Measurements from ENCODE around the gene LEKR1. TPM values are rescaled to one million over a fixed set of nuclear protein-coding genes. Genes with fewer than 3 reads are reported as not detected.

LEKR1 gene
- total and polyA plus RNA-seq, 2 of the 13 experiments (the other 11 are each of a cell fraction or from before 2014, with no cell fraction given) = 0.49 to 1.5 TPM

GRCh38 chr3:157094301-157094700 lies 268.1 kb downstream of the LEKR1 start:
- Histone ChIP-seq H4K20me1 (ENCODE audit: insufficient read depth, low read length) (no peaks in the 10 kb centered on the region), H3K4me3 (replicated peaks in 1 of 3; ENCODE audit: insufficient read depth in 1 of 3, low read depth in 2 of 3, low read length in 3 of 3) (no peak overlapping the region; a peak in 1 of 6 replicates), H3K27ac (ENCODE audit: extremely low read length, insufficient read depth, low read length) (peak overlapping the region; percentile 35), H3K4me2 (ENCODE audit: low read depth, low read length) (peak overlapping the region; percentile 49), H3K36me3 (replicated peaks in 1 of 2; ENCODE audit: control insufficient read depth in 1 of 2, insufficient read depth in 2 of 2, low read length in 2 of 2) (no peaks in the 10 kb centered on the region), H2AFZ (ENCODE audit: low read length) (no peak overlapping the region), H3K4me1 (ENCODE audit: insufficient read depth, low read length) (peaks cover 57% of the 10 kb centered on the region), H3K9me3 (ENCODE audit: low read length) (no peaks in the 10 kb centered on the region), H3K9ac (ENCODE audit: insufficient read depth, low read depth, low read length) (no peak overlapping the region), H3K79me2 (ENCODE audit: insufficient read depth, low read length) (no peaks in the 10 kb centered on the region), H3K27me3 (ENCODE audit: control insufficient read depth in 1 of 2, insufficient read depth in 2 of 2, low read length in 2 of 2) (no peaks in the 10 kb centered on the region)
- intact Hi-C loops (cut with micrococcal nuclease; ENCODE audit: unreplicated experiment) (no loop called here), in situ Hi-C loops (cut with HindIII; ENCODE audit: extremely low pct_ligation_motif_present, low pct_unique_long_range_greater_than_20kb) (loop anchor here (5.0 kb wide), 1 partner anchor 33 kb away; no protein-coding TSS in a partner anchor)
- no peak for ATAC-seq
- TF ChIP-seq ZNF788 (CRISPR knock-in tag; IDR thresholded peaks at IDR 0.05; ENCODE audit: borderline replicate concordance) = 0 out of 2 replicates have a peak, but pooled peaks have one; percentile 13
- TF ChIP-seq ZNF10 (CRISPR knock-in tag; IDR thresholded peaks at IDR 0.05; ENCODE audit: borderline replicate concordance, low read depth) = no peak
- TF ChIP-seq ZNF17 (CRISPR knock-in tag; IDR thresholded peaks at IDR 0.05) = no peak
- TF ChIP-seq ZNF615 (CRISPR knock-in tag; IDR thresholded peaks at IDR 0.05; ENCODE audit: borderline replicate concordance) = no peak
- ChIA-PET CTCF (ENCODE audit: low intra/inter-chr PET ratio, low total read pairs) (no interaction called here), POLR2A (interaction anchor here (0.8 to 2.4 kb wide), 11 partner anchors 9 to 80 kb away, joined by 3 to 21 read pairs (median 5); partner anchors contain the start of gene CCNL1)
- 93% methylated on average over 2 of the region's 2 CpGs for WGBS (ENCODE audit: low lambda C conversion rate)
- no peak for DNase-seq (ENCODE audit: low spot score)
- no TSS peak for BruUV-seq (replicated peaks)
- FAIRE-seq = no peak

GRCh38 chr3:157094751-157095480 lies 268.8 kb downstream of the LEKR1 start:
- no peaks in the 10 kb centered on the region for H3K79me2 ChIP-seq (ENCODE audit: insufficient read depth, low read length)
- no peak overlapping the region; a peak in 1 of 6 replicates for H3K4me3 ChIP-seq (replicated peaks in 1 of 3; ENCODE audit: insufficient read depth in 1 of 3, low read depth in 2 of 3, low read length in 3 of 3)
- peak overlapping the region; percentile 35 for H3K27ac ChIP-seq (ENCODE audit: extremely low read length, insufficient read depth, low read length)
- ChIA-PET POLR2A (interaction anchor here (0.6 to 2.4 kb wide), 13 partner anchors 8 to 79 kb away, joined by 3 to 21 read pairs (median 5); partner anchors contain the start of gene CCNL1), CTCF (ENCODE audit: low intra/inter-chr PET ratio, low total read pairs) (no interaction called here)
- no peaks in the 10 kb centered on the region for H3K36me3 ChIP-seq (replicated peaks in 1 of 2; ENCODE audit: control insufficient read depth in 1 of 2, insufficient read depth in 2 of 2, low read length in 2 of 2)
- FAIRE-seq (peak; percentile 98), ATAC-seq (peak; percentile 97), DNase-seq (ENCODE audit: low spot score) (peak; percentile 81)
- H3K4me1 ChIP-seq (ENCODE audit: insufficient read depth, low read length) = peaks cover 51% of the 10 kb centered on the region
- no peak overlapping the region for H3K9ac ChIP-seq (ENCODE audit: insufficient read depth, low read depth, low read length)
- H3K4me2 ChIP-seq (ENCODE audit: low read depth, low read length) = peak overlapping the region; percentile 49
- intact Hi-C loops (cut with micrococcal nuclease; ENCODE audit: unreplicated experiment) (no loop called here), in situ Hi-C loops (cut with HindIII; ENCODE audit: extremely low pct_ligation_motif_present, low pct_unique_long_range_greater_than_20kb) (loop anchor here (5.0 kb wide), 1 partner anchor 32 kb away; no protein-coding TSS in a partner anchor)
- H3K27me3 ChIP-seq (ENCODE audit: control insufficient read depth in 1 of 2, insufficient read depth in 2 of 2, low read length in 2 of 2) = no peaks in the 10 kb centered on the region
- 9% methylated on average over 4 of the region's 5 CpGs for WGBS (ENCODE audit: low lambda C conversion rate)
- no peak overlapping the region for H2AFZ ChIP-seq (ENCODE audit: low read length)
- H4K20me1 ChIP-seq (ENCODE audit: insufficient read depth, low read length) = no peaks in the 10 kb centered on the region
- H3K9me3 ChIP-seq (ENCODE audit: low read length) = no peaks in the 10 kb centered on the region
- no TSS peak for BruUV-seq (replicated peaks)
- no peak for TF ChIP-seq ZNF205 (CRISPR knock-in tag; IDR thresholded peaks at IDR 0.05)
- no peak; the same call in 1 of the 2 replicates for TF ChIP-seq SP4 (CRISPR knock-in tag; IDR thresholded peaks at IDR 0.05)
- no peak for TF ChIP-seq KLF11 (CRISPR knock-in tag; IDR thresholded peaks at IDR 0.05)
- no peak for TF ChIP-seq JARID2 (CRISPR knock-in tag; IDR thresholded peaks at IDR 0.05; ENCODE audit: insufficient replicate concordance)
- peak; percentile 59; the same call in 1 of the 2 replicates for TF ChIP-seq CBX5 (CRISPR knock-in tag; IDR thresholded peaks at IDR 0.05; ENCODE audit: borderline replicate concordance)
- TF ChIP-seq MEIS2 (CRISPR knock-in tag; IDR thresholded peaks at IDR 0.05) = peak; percentile 83
- TF ChIP-seq MTA1 (CRISPR knock-in tag; IDR thresholded peaks at IDR 0.05; ENCODE audit: borderline replicate concordance) = no peak
- TF ChIP-seq, protein P1, sequence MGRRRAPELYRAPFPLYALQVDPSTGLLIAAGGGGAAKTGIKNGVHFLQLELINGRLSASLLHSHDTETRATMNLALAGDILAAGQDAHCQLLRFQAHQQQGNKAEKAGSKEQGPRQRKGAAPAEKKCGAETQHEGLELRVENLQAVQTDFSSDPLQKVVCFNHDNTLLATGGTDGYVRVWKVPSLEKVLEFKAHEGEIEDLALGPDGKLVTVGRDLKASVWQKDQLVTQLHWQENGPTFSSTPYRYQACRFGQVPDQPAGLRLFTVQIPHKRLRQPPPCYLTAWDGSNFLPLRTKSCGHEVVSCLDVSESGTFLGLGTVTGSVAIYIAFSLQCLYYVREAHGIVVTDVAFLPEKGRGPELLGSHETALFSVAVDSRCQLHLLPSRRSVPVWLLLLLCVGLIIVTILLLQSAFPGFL (CRISPR knock-in tag; IDR thresholded peaks at IDR 0.05) = no peak
- TF ChIP-seq ATAD3A (CRISPR knock-in tag; IDR thresholded peaks at IDR 0.05) = no peak
- no peak for TF ChIP-seq PTBP1 (IDR thresholded peaks at IDR 0.05; ENCODE audit: low read depth, low read length, poor library complexity, severe bottlenecking)
- TF ChIP-seq SIX4 (CRISPR knock-in tag; IDR thresholded peaks at IDR 0.05) = no peak
- TF ChIP-seq FOXK2 (IDR thresholded peaks at IDR 0.05) = no peak
